Smooth muscle cell of trachea (primary cell): ENCODE measurements around the gene TTC39C. TPM values are rescaled to one million over a fixed set of nuclear protein-coding genes. Genes with fewer than 3 reads are reported as not detected.

ENCODE experiments used
- total RNA-seq: library from RNA; depleted of rRNA; stranded (reverse); fragments of >200 nt; gene quantifications from 2 replicates; pipeline ENCODE4 v1.2.1, GENCODE V29; 2014

Gene TTC39C
- 33.3 and 38.9 TPM in 2 replicates for total RNA-seq

GRCh38 chr18:24014062-24014985 lies at the start of gene TTC39C:
Gene TTC39C (plus strand): TSS chr18:24014754. CDS start chr18:24014872, 118 bp downstream.

GRCh38 chr18:24138789-24139616 lies 124.4 kb downstream of the TTC39C start, which contains the start of gene CABYR:
Gene CABYR (plus strand): TSS chr18:24139062. CDS start chr18:24143115, 4,053 bp downstream.

Other genes starting within 250 kb of the TTC39C start
- 7.7 and 10.1 TPM in 2 replicates for gene CABYR, start 124.3 kb downstream of the TTC39C start, total RNA-seq